SK-N-MC (cell line): ENCODE data around the gene ATOH1.

Experiments
- EZH2 ChIP-seq: fragments of 200-600 bp; sonication (generic); IDR thresholded peaks from one replicate; pipeline ENCODE4 v1.6.1; 2017; ENCODE audit warnings: antibody characterized with exemption
- POLR2AphosphoS5 ChIP-seq: IDR thresholded peaks from 2 replicates; pipeline ENCODE4 v1.6.1; 2012; ENCODE audit warnings: mild to moderate bottlenecking, low read depth, low read length, borderline replicate concordance

DNA sequence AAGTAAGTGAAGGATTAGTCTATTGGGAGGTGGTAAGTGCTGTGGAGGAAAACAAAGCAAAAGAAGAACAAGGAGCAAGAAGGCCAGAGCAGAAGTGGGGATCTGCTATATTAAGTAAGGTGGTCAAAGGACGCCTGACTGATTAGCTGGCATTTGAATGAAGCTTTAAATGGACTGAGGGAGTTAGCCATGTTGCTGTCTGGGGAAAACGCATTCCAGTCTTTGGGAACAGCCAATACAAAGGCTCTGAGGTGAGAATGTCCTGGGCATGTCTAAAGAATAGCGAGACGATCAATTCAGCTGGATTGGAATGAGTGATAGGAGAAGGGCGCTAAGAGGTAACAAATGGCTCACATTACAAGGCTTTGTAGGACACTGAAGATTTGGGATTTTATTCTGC lies 48.5 kb upstream of the ATOH1 start:
- TF ChIP-seq EZH2 = no peak
- TF ChIP-seq POLR2AphosphoS5 = no peak
